Osteocyte (in vitro differentiated cells): Measurements from ENCODE around the gene CCDC102B. TPM values are rescaled to one million over a fixed set of nuclear protein-coding genes. Genes with fewer than 3 reads are reported as not detected.

Source experiments
- DNase-seq: peaks from one replicate; pipeline ENCODE4 v3.0.0; 2021; ENCODE audit warnings: mixed read lengths; ENCODE audit not compliant: unreplicated experiment; ENCODE audit errors: extremely low spot score
- H3K27ac Mint-ChIP-seq: one replicate; pipeline ENCODE4 v1.8.0; 2021; ENCODE audit warnings: mild to moderate bottlenecking, mixed read lengths; ENCODE audit not compliant: unreplicated experiment
- H3K27me3 Mint-ChIP-seq: one replicate; pipeline ENCODE4 v1.8.0; 2021; ENCODE audit warnings: mixed read lengths; ENCODE audit not compliant: unreplicated experiment
- H3K36me3 Mint-ChIP-seq: one replicate; pipeline ENCODE4 v1.8.0; 2021; ENCODE audit warnings: mixed read lengths; ENCODE audit not compliant: unreplicated experiment
- H3K4me1 Mint-ChIP-seq: one replicate; pipeline ENCODE4 v1.8.0; 2021; ENCODE audit warnings: mixed read lengths; ENCODE audit not compliant: unreplicated experiment
- H3K4me3 Mint-ChIP-seq: one replicate; pipeline ENCODE4 v1.8.0; 2021; ENCODE audit warnings: mild to moderate bottlenecking, moderate library complexity, mixed read lengths; ENCODE audit not compliant: unreplicated experiment
- H3K9me3 Mint-ChIP-seq: one replicate; pipeline ENCODE4 v1.8.0; 2021; ENCODE audit warnings: mixed read lengths; ENCODE audit not compliant: unreplicated experiment
- CTCF ChIP-seq: fragments of 200-600 bp; sonication (generic); IDR thresholded peaks from 2 replicates; pipeline ENCODE4 v1.5.0; 2021; ENCODE audit warnings: antibody characterized with exemption, mild to moderate bottlenecking, moderate library complexity
- long read RNA-seq: library from polyadenylated mRNA; unstranded; transcript quantifications from one replicate; pipeline ENCODE4 v2.0.0, GENCODE V29; 2021
- total RNA-seq: library from RNA; stranded (reverse); gene quantifications from 2 replicates; pipeline ENCODE4 v1.2.1, GENCODE V29; 2021

CCDC102B gene
- total RNA-seq, result 18.5 and 18.9 TPM in 2 replicates
- long read RNA-seq, transcript CCDC102B-201 (8 exons, 2,711 nt), result major isoform, 11 of 64 reads
- long read RNA-seq, partial matches to known transcripts, result 8 of 64 reads
- long read RNA-seq, other reads (novel, unspliced or antisense), result 43 of 64 reads

GRCh38 chr18:68797871-68798270, at the start of gene CCDC102B:
Gene CCDC102B, plus strand, starts transcription at chr18:68798080. Its CDS starts 38,684 bp downstream, at chr18:68836764.
- H3K36me3 Mint-ChIP-seq, result peaks cover 1% of the 10 kb centered on the region
- DNase-seq, result no peak
- no peaks in the 10 kb centered on the region for H3K9me3 Mint-ChIP-seq
- no peak for TF ChIP-seq CTCF
- peaks cover 26% of the 10 kb centered on the region for H3K4me1 Mint-ChIP-seq
- no peak within 1 kb of the TSS for H3K4me3 Mint-ChIP-seq
- no peaks in the 10 kb centered on the region for H3K27me3 Mint-ChIP-seq
- no peak within 1 kb of the TSS for H3K27ac Mint-ChIP-seq

DNA sequence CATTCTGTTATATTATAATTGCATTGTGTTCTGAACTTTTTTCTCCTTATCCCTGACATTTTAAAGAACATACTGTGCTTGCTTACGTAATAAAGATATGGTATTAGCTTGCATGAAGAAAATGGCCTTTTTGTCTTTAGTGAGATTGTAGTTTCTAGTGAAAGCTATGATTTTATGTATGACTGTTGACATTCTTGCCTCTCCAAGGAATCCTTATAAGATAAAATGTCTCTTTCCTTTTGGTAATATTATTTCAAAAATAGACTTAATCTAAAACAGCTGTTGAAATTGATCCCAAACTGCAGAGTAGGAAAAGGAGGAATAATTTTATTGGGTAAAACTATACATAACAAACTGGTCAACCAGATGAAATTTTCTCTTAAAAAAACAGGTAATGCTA, 40.8 kb upstream of the CCDC102B start:
- H3K27ac Mint-ChIP-seq, result peak overlapping the region; percentile 72
- no peak overlapping the region for H3K4me3 Mint-ChIP-seq
- DNase-seq, result no peak
- peaks cover 18% of the 10 kb centered on the region for H3K9me3 Mint-ChIP-seq
- H3K36me3 Mint-ChIP-seq, result peaks cover 16% of the 10 kb centered on the region
- peaks cover 16% of the 10 kb centered on the region for H3K4me1 Mint-ChIP-seq
- no peaks in the 10 kb centered on the region for H3K27me3 Mint-ChIP-seq
- TF ChIP-seq CTCF, result no peak

- TF ChIP-seq CTCF, result no peak
- DNase-seq, result no peak
- Mint-ChIP-seq H3K9me3 (peaks cover 24% of the 10 kb centered on the region), H3K4me1 (peaks cover 27% of the 10 kb centered on the region), H3K27me3 (no peaks in the 10 kb centered on the region), H3K27ac (no peak overlapping the region), H3K4me3 (no peak overlapping the region), H3K36me3 (peaks cover 15% of the 10 kb centered on the region)
Measured at GRCh38 chr18:68759308-68759707, 38.6 kb upstream of the CCDC102B start.

DNA sequence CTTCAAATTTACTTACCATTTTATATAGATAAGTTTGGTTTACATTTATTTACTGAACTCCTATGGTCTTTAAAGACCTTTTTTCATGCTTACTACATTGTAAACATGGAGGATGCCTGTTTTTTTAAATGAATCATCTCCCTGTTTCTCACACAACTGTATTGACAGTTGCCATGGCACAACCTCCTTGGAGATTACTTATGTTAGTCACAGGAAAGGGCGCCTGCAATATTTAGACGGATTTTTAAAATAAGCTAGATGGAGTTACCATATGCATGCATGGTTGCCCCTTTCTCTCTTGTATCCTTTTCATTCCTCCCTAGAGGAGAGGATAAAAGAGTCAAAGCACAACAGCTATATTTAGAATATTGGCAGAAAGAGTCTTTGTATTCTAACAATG, 34.8 kb upstream of the CCDC102B start:
- TF ChIP-seq CTCF, result no peak
- no peak for DNase-seq
- H3K27me3 Mint-ChIP-seq, result no peaks in the 10 kb centered on the region
- no peak overlapping the region for H3K4me3 Mint-ChIP-seq
- H3K27ac Mint-ChIP-seq, result no peak overlapping the region
- peaks cover 15% of the 10 kb centered on the region for H3K36me3 Mint-ChIP-seq
- H3K9me3 Mint-ChIP-seq, result peaks cover 24% of the 10 kb centered on the region
- peaks cover 17% of the 10 kb centered on the region for H3K4me1 Mint-ChIP-seq

DNA sequence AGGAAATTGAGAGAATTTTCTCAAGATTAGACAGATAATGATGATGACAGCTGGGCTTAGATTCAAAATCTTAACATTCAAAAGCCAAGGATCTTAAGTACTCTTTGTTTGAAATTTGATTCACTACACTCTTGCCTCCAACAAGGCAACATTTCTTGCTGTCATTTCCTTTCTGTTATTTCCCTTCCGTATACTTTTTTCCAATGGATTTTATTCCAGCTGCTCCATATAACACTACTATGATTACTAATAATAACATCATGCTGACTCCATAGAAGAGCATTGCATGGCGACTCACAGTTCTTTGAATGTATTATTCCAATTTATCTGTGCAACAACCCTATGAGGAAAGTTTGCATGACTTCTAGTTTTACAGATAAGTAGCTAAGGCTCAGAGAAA, 33.9 kb upstream of the CCDC102B start:
- peak overlapping the region; percentile 31 for H3K27ac Mint-ChIP-seq
- peaks cover 20% of the 10 kb centered on the region for H3K9me3 Mint-ChIP-seq
- peaks cover 17% of the 10 kb centered on the region for H3K4me1 Mint-ChIP-seq
- H3K4me3 Mint-ChIP-seq, result no peak overlapping the region
- H3K27me3 Mint-ChIP-seq, result no peaks in the 10 kb centered on the region
- no peak for DNase-seq
- H3K36me3 Mint-ChIP-seq, result peaks cover 10% of the 10 kb centered on the region
- TF ChIP-seq CTCF, result no peak
